Measurements from ENCODE around the gene USP7. TPM values are rescaled to one million over a fixed set of nuclear protein-coding genes. Genes with fewer than 3 reads are reported as not detected.
"Not testable (repeated sequence)": the region's sequence is repeated elsewhere in the genome, so short reads cannot be mapped to it uniquely, and the experiment has no call there.

Gene USP7
- polyA plus RNA-seq, 1 donor = 110 TPM

DNA sequence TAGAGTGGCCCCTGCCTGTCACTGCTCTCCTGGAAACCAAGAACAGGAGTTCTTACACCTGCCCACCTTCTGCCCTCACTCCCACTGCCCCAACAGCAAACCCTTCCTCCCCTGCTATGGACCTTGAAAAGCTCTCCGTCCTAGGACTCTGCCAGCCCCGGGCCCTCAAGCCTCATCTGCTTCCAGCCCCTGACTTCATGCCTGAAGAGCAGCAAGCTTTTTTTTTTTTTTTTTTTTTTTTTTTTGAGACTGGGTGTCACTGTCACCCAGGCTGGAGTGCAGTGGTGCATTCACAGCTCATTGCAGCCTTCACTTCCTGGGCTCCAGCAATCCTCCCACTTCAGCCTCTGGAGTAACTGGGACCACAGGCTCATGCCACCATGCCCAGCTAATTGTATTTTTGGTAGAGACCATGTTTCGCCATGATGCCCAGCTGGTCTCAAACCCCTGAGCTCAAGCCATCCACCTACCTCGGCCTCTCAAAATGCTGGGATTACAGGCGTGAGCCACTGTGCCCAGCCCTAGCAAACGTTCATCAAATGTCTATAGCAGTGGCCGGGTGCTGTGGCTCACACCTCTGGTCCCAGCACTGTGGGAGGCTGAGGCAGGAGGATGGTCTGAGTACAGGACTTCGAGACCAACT, 111.8 kb downstream of the USP7 start:
- Histone ChIP-seq H3K27ac (ENCODE audit: low read length) (no peak overlapping the region), H3K27me3 (ENCODE audit: control insufficient read depth, insufficient read depth, low read length) (no peaks in the 10 kb centered on the region), H3K4me1 (ENCODE audit: control insufficient read depth, insufficient read depth, low read length) (no peaks in the 10 kb centered on the region), H3K36me3 (ENCODE audit: control insufficient read depth, insufficient read depth, low read length) (peaks cover 86% of the 10 kb centered on the region), H3K9me3 (ENCODE audit: control insufficient read depth, low read depth, low read length) (no peaks in the 10 kb centered on the region), H3K4me3 (ENCODE audit: low read length) (no peak overlapping the region)
- no CpG with 5 or more reads among the region's 8 CpGs for WGBS (ENCODE audit: insufficient coverage, low lambda C conversion rate)
- no peak for DNase-seq

DNA sequence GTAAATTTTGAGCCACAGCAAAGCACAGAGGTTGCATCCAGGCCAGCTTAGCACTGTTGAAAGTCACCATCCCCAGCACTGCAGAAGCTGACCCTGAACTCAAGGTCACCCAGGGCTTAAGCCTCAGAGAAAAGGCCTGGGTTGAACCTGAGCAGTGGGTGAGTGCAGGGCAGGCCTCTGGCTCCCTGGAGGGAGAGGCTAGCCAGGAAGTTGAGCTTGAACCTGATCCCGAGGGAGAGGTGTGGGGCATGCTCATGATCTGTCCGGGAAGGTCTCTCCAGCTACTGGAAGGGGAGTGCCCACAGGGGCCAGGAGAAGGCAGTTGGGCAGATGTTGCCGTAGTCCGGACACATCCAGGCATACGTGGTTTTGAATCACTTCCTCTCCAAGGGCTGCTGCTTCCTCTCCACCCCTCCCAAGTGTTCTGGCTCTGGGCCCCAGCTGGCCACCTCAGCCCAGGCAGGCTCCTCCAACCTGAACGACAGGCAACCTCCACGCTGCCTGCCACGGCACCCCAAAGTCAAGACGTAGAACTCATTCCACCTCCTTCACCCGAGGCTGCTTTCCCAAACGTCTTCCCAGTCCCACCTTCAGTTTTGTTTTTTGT, 113.3 kb downstream of the USP7 start:
- no peak overlapping the region for H3K27ac ChIP-seq (ENCODE audit: low read length)
- no peak overlapping the region for H3K4me3 ChIP-seq (ENCODE audit: low read length)
- H3K4me1 ChIP-seq (ENCODE audit: control insufficient read depth, insufficient read depth, low read length) = no peaks in the 10 kb centered on the region
- peaks cover 74% of the 10 kb centered on the region for H3K36me3 ChIP-seq (ENCODE audit: control insufficient read depth, insufficient read depth, low read length)
- no peaks in the 10 kb centered on the region for H3K27me3 ChIP-seq (ENCODE audit: control insufficient read depth, insufficient read depth, low read length)
- DNase-seq = no peak
- WGBS (ENCODE audit: insufficient coverage, low lambda C conversion rate) = 80% methylated on average over 2 of the region's 11 CpGs
- no peaks in the 10 kb centered on the region for H3K9me3 ChIP-seq (ENCODE audit: control insufficient read depth, low read depth, low read length)

DNA sequence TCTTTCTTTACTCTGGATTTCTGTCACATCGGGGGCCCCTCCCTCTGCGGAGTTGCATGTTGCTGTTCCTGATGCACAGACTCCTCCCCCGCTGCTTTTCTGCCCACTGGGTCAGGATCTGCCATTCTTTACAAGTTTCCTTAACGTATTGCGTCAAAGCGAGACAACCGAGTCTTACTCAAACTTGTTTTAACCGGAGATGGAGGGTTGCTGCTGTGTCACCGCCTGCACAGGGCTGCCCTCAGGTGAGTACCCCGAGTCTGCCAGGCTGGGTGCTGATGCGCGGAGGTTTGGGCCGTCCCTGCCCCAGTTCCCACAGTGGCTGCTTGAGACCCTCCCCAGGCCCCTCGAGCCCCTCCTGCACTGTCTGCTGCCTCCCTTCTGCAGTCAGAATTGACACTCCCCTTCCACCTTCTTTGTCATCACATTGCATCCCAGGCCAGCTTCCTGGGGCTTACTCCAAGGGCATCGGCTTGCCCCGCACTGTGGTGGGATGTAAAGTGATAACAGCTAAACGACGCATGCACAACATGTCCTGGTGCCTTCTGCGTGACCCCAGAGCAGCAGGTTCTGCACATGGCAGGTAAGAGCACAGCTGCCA, 114.2 kb downstream of the USP7 start:
- peaks cover 65% of the 10 kb centered on the region for H3K36me3 ChIP-seq (ENCODE audit: control insufficient read depth, insufficient read depth, low read length)
- no peaks in the 10 kb centered on the region for H3K27me3 ChIP-seq (ENCODE audit: control insufficient read depth, insufficient read depth, low read length)
- H3K4me3 ChIP-seq (ENCODE audit: low read length) = no peak overlapping the region
- DNase-seq = no peak
- H3K9me3 ChIP-seq (ENCODE audit: control insufficient read depth, low read depth, low read length) = no peaks in the 10 kb centered on the region
- no CpG with 5 or more reads among the region's 19 CpGs for WGBS (ENCODE audit: insufficient coverage, low lambda C conversion rate)
- no peak overlapping the region for H3K27ac ChIP-seq (ENCODE audit: low read length)
- H3K4me1 ChIP-seq (ENCODE audit: control insufficient read depth, insufficient read depth, low read length) = no peaks in the 10 kb centered on the region

DNA sequence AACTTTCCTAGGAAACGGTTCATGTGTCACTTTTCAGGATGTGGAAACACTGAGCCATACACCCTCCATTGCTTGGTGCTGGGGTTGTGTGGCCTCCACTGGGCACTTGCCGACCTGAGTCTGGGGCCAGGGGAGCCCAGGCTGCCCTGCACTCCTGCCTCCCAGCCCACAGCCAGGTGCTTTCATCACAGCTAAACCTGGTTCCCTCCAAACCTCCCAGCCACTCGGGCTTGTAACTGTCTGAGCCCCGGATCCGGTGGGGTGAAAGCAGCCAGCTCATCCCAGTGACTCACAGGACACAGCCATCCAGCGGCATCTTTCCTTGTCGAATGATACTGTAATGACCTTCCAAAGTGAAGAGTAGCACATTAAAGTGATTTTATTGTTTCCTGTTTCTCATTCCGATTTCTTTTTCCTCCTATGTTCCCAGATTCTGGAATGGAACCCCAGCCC, 114.7 kb downstream of the USP7 start:
- no peak overlapping the region for H3K27ac ChIP-seq (ENCODE audit: low read length)
- no peak overlapping the region for H3K4me3 ChIP-seq (ENCODE audit: low read length)
- H3K4me1 ChIP-seq (ENCODE audit: control insufficient read depth, insufficient read depth, low read length) = no peaks in the 10 kb centered on the region
- no peak for DNase-seq
- peaks cover 60% of the 10 kb centered on the region for H3K36me3 ChIP-seq (ENCODE audit: control insufficient read depth, insufficient read depth, low read length)
- no peaks in the 10 kb centered on the region for H3K27me3 ChIP-seq (ENCODE audit: control insufficient read depth, insufficient read depth, low read length)
- WGBS (ENCODE audit: insufficient coverage, low lambda C conversion rate) = 83% methylated on average over 1 of the region's 8 CpGs
- H3K9me3 ChIP-seq (ENCODE audit: control insufficient read depth, low read depth, low read length) = no peaks in the 10 kb centered on the region

DNA sequence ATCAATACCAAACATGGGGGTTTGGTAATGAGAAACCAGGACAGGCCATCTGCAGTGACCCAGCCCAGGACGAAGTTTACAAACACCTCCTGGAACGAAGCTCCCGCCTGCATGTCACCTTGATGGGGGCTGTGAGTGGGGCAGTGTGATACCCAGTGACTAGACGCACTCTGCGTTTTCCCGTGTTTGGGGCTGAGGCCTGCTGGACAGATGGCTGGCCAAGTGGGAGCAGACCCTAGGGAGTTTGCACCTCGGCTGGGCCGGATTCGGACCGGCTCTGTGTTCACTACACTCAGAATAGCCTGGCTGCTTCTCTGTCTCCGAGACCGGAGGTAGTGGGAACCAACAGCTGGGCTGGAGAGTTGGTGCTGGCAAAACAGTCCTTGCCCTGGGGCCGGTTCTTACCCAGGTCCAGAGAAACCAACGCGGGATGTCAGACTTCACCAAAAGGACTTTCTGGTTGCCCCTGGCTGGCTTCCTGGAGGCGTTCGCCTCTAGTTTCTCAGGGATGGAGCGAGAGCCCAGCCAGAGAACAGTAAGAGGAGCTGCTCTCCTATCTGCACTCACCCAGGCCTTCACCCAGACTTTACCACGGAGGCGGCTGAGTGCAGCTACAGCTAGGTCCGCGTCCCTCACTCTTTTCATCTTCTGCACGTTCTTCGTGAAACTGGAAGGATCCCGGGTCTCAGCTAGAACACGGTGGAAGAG, 115.3 kb downstream of the USP7 start:
- no CpG with 5 or more reads among the region's 26 CpGs for WGBS (ENCODE audit: insufficient coverage, low lambda C conversion rate)
- Histone ChIP-seq H3K36me3 (ENCODE audit: control insufficient read depth, insufficient read depth, low read length) (peaks cover 55% of the 10 kb centered on the region), H3K27ac (ENCODE audit: low read length) (no peak overlapping the region), H3K27me3 (ENCODE audit: control insufficient read depth, insufficient read depth, low read length) (no peaks in the 10 kb centered on the region), H3K4me1 (ENCODE audit: control insufficient read depth, insufficient read depth, low read length) (no peaks in the 10 kb centered on the region), H3K4me3 (ENCODE audit: low read length) (no peak overlapping the region), H3K9me3 (ENCODE audit: control insufficient read depth, low read depth, low read length) (no peaks in the 10 kb centered on the region)
- no peak for DNase-seq

DNA sequence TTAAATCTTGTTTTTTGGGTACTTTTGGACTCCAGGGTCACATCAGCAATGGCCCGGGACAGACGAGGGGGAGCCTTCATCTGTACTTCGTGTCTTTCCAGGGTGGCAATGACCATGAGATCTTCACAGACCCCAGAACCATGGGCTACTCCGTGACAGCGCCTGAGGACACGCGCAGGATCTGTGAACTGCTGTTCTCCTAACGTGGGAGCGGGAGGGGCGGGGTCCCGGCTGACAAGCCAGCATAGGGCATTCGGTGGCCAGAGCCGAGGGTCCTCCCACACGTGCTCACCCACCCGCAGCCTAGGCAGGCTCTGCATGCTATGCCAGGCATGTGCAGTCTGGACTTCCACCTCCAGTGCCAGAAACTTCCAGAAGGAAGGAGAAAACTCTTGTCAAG, 116.1 kb downstream of the USP7 start:
- Histone ChIP-seq H3K4me1 (ENCODE audit: control insufficient read depth, insufficient read depth, low read length) (no peaks in the 10 kb centered on the region), H3K4me3 (ENCODE audit: low read length) (no peak overlapping the region), H3K9me3 (ENCODE audit: control insufficient read depth, low read depth, low read length) (no peaks in the 10 kb centered on the region), H3K27ac (ENCODE audit: low read length) (no peak overlapping the region), H3K36me3 (ENCODE audit: control insufficient read depth, insufficient read depth, low read length) (peaks cover 50% of the 10 kb centered on the region), H3K27me3 (ENCODE audit: control insufficient read depth, insufficient read depth, low read length) (no peaks in the 10 kb centered on the region)
- no peak for DNase-seq
- WGBS (ENCODE audit: insufficient coverage, low lambda C conversion rate) = no CpG with 5 or more reads among the region's 15 CpGs

DNA sequence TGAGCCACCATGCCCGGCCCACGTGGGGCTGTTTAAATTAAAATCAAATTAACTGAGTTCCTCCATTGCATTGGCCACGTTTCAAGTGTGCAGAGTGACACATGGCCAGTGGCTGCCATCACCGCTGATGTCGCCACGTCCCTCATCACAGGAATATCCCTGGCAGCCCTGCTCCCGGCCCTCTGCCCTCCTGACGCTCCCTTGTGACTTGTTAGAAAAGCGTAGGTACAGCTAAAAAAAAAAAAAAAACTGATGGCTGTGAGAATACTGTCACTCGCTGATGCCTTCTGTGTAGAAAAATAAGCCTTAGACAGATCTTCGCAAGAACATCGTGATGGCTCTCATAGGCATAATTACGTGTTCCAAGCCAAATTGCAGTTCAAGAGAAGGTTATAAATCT, 116.6 kb downstream of the USP7 start:
- no CpG with 5 or more reads among the region's 13 CpGs for WGBS (ENCODE audit: insufficient coverage, low lambda C conversion rate)
- peaks cover 49% of the 10 kb centered on the region for H3K36me3 ChIP-seq (ENCODE audit: control insufficient read depth, insufficient read depth, low read length)
- no peak for DNase-seq

DNA sequence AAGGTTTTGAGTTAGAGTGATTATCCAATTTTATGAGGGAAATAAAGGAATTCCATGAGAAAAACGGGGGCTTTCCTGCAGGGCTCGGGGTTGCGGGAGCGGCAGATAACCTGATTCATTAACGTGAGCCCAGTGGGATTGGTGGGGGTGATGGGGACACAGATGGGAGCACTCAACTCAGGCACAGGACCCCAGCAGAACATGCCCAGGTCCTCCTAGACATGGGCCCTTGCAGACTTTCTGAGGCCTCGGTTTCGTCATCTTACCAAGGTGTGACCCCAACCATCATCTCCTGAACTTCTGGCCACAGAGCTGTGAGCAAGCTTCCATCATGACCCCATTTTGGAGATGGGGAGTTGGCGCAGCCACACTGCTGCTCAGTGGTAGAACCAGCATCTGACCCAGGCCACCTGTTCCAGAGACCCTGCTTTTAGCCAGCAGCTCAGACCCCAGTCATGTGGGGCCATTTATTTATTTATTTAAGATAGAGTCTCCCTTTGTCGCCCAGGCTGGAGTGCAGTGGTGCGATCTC, 117.2 kb downstream of the USP7 start:
- peaks cover 43% of the 10 kb centered on the region for H3K36me3 ChIP-seq (ENCODE audit: control insufficient read depth, insufficient read depth, low read length)
- no peak overlapping the region for H3K4me3 ChIP-seq (ENCODE audit: low read length)
- no peaks in the 10 kb centered on the region for H3K4me1 ChIP-seq (ENCODE audit: control insufficient read depth, insufficient read depth, low read length)
- WGBS (ENCODE audit: insufficient coverage, low lambda C conversion rate) = 40% methylated on average over 1 of the region's 10 CpGs
- DNase-seq = no peak
- no peaks in the 10 kb centered on the region for H3K27me3 ChIP-seq (ENCODE audit: control insufficient read depth, insufficient read depth, low read length)
- no peak overlapping the region for H3K27ac ChIP-seq (ENCODE audit: low read length)
- no peaks in the 10 kb centered on the region for H3K9me3 ChIP-seq (ENCODE audit: control insufficient read depth, low read depth, low read length)

More for the DNA sequence above, 116.6 kb downstream of the USP7 start:
- no peaks in the 10 kb centered on the region for H3K27me3 ChIP-seq (ENCODE audit: control insufficient read depth, insufficient read depth, low read length)
- H3K4me3 ChIP-seq (ENCODE audit: low read length) = no peak overlapping the region
- no peaks in the 10 kb centered on the region for H3K4me1 ChIP-seq (ENCODE audit: control insufficient read depth, insufficient read depth, low read length)
- H3K9me3 ChIP-seq (ENCODE audit: control insufficient read depth, low read depth, low read length) = no peaks in the 10 kb centered on the region
- no peak overlapping the region for H3K27ac ChIP-seq (ENCODE audit: low read length)

DNA sequence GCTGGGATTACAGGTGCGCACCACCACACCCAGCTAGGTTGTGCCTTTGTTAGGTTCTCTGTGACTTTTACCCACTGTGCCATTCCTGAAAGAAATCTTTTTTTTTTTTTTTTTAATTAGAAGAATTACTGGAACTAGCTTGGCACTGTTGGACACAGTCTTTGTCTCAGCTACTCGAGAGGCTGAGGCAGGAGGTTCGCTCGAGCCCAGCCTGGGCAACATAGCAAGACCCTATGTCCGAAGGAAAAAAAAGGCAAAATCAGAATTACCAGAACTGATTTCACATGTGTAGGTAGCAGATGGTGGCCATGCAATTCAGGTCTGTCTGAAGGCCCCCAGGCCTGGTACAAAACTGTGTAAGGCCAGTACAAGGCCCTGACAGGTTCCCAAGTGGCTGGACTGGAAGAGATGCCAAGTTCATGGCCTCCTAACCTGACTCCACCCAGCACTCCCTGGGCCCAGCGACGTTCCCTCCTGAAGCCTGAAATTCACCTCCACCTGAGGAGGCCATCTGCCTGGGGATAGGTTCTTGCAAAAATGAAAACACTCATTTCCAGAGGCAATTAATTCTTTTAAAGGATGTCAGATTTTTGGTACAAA, 117.9 kb downstream of the USP7 start:
- Histone ChIP-seq H3K9me3 (ENCODE audit: control insufficient read depth, low read depth, low read length) (no peaks in the 10 kb centered on the region), H3K4me1 (ENCODE audit: control insufficient read depth, insufficient read depth, low read length) (no peaks in the 10 kb centered on the region), H3K36me3 (ENCODE audit: control insufficient read depth, insufficient read depth, low read length) (peaks cover 40% of the 10 kb centered on the region), H3K4me3 (ENCODE audit: low read length) (no peak overlapping the region), H3K27ac (ENCODE audit: low read length) (no peak overlapping the region), H3K27me3 (ENCODE audit: control insufficient read depth, insufficient read depth, low read length) (no peaks in the 10 kb centered on the region)
- DNase-seq = no peak
- no CpG with 5 or more reads among the region's 7 CpGs for WGBS (ENCODE audit: insufficient coverage, low lambda C conversion rate)

DNA sequence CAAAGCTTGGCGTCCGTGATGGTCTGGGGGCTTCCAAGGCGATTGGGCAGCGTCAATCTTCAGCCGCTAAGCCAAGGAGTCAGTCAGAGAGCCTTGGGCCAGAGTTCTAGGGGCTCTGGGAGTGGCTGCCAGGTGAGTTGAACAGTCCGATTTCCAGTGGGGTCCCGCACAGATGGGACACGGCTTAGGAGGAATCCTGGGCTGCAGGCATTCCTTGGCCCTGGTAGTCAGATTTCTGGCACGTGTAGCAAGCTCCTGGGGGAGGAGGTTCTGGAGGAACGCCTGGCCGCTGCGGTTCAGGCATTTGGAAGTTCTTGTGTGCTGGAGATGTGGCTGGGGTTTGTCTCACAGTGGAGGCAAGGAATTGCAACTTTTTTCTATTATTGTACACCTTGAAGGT, 120.4 kb downstream of the USP7 start:
- no CpG with 5 or more reads among the region's 12 CpGs for WGBS (ENCODE audit: insufficient coverage, low lambda C conversion rate)
- DNase-seq = not testable (repeated sequence)

More for the DNA sequence above, 120.4 kb downstream of the USP7 start:
- H3K4me1 ChIP-seq (ENCODE audit: control insufficient read depth, insufficient read depth, low read length); H3K27ac ChIP-seq (ENCODE audit: low read length); H3K9me3 ChIP-seq (ENCODE audit: control insufficient read depth, low read depth, low read length); H3K4me3 ChIP-seq (ENCODE audit: low read length); H3K27me3 ChIP-seq (ENCODE audit: control insufficient read depth, insufficient read depth, low read length): not testable (repeated sequence)
- H3K36me3 ChIP-seq (ENCODE audit: control insufficient read depth, insufficient read depth, low read length) = peaks cover 16% of the 10 kb centered on the region

All from large intestine (tissue), 3 donors.